GM10248 (cell line): ENCODE measurements around the gene MAPK12.
"Not testable (repeated sequence)": the region's sequence is repeated elsewhere in the genome, so short reads cannot be mapped to it uniquely, and the experiment has no call there.

ENCODE experiments used
- CTCF ChIA-PET: fragments of 300-600 bp; sonication (Branson Sonifier 250); formaldehyde crosslinking; extraction: SDS; loops from one replicate; lab custom pipeline; 2021; ENCODE audit warnings: antibody characterized with exemption; lab: Yijun Ruan, JAX
- POLR2A ChIA-PET: fragments of 350-650 bp; sonication (Branson Sonifier 250); formaldehyde crosslinking; extraction: SDS; loops from one replicate; lab custom pipeline; 2020; ENCODE audit warnings: antibody characterized with exemption; lab: Yijun Ruan, JAX
- DNase-seq: peaks from one replicate; pipeline ENCODE4 v3.0.0; 2012; ENCODE audit errors: extremely low spot score
- TF ChIP-seq, protein P1 (sequence below): IDR thresholded peaks from 2 replicates; pipeline ENCODE4 v1.5.1; 2012; ENCODE audit warnings: mild to moderate bottlenecking, low read depth; ENCODE audit errors: extremely low read depth, missing control alignments, control extremely low read depth

Gene MAPK12

GRCh38 chr22:50207383-50208140 lies 53.9 kb downstream of the MAPK12 start:
- TF ChIP-seq, protein P1, sequence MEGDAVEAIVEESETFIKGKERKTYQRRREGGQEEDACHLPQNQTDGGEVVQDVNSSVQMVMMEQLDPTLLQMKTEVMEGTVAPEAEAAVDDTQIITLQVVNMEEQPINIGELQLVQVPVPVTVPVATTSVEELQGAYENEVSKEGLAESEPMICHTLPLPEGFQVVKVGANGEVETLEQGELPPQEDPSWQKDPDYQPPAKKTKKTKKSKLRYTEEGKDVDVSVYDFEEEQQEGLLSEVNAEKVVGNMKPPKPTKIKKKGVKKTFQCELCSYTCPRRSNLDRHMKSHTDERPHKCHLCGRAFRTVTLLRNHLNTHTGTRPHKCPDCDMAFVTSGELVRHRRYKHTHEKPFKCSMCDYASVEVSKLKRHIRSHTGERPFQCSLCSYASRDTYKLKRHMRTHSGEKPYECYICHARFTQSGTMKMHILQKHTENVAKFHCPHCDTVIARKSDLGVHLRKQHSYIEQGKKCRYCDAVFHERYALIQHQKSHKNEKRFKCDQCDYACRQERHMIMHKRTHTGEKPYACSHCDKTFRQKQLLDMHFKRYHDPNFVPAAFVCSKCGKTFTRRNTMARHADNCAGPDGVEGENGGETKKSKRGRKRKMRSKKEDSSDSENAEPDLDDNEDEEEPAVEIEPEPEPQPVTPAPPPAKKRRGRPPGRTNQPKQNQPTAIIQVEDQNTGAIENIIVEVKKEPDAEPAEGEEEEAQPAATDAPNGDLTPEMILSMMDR = no peak
- ChIA-PET POLR2A (no interaction called here), CTCF (interaction anchor here (1.0 to 2.1 kb wide), 6 partner anchors 16 to 440 kb away, joined by 3 to 23 read pairs (median 4); no protein-coding TSS in a partner anchor)
- no peak for DNase-seq

DNA sequence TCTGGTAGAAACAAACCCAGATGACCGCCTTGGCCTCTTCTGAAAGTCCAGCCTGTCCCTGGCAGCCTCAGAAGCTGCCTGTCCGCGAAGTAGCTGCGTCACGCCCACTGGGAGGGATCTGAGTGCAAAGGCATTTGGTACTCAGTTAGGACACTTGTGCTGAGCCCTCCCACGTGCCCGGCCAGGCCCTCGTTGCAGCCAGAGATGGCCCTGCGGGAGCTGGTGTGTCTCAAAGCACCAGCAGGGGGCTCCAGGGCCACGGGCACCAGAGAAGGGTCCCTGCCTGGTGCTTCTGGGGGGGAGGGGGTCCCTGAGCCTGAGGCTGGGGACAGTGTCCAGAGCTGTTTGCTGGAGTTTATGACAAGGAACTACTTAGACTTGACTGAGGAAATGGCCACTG lies 54.9 kb downstream of the MAPK12 start:
- CTCF ChIA-PET = interaction anchor here (0.7 to 2.1 kb wide), 8 partner anchors 14 to 141 kb away, joined by 3 to 13 read pairs (median 4); no protein-coding TSS in a partner anchor
- no peak for DNase-seq
- POLR2A ChIA-PET = no interaction called here
- TF ChIP-seq, protein P1 = peak; percentile 25

DNA sequence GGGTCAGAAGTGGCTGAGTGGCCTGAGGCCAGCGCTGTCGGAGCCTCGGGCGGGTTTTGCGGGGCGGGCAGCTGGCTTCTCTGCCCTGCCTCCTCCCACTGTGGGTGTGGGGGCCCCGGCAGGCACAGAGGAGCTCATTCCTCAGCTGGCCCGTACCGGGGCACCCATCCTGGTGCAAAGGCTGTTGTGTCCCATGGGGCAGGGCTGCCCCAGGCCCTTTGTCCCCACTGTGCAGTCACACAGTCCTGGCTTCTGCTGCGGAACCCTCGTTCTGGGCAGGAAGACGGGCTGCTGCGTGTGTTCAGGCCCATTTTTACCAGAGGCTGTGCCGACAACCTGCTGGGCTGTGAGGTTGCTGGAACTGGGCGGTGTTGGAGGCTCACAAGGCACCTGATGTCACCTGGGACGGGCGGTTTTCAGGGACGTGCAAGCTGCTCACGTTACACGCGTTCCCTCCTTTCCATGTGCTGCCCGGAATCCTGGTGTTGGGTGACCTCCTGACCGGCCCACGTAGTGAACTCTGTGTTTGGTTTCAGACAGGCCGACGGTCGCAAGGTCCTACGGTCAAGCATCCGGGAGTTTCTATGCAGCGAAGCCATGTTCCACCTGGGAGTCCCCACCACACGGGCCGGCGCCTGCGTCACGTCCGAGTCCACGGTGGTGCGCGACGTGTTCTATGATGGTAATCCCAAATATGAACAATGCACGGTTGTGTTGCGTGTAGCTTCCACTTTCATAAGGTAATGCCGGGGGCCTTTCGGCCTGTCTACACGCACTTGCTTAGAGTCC lies 55.5 kb downstream of the MAPK12 start:
- POLR2A ChIA-PET = no interaction called here
- no peak for DNase-seq
- CTCF ChIA-PET = interaction anchor here (0.7 to 2.1 kb wide), 7 partner anchors 14 to 142 kb away, joined by 3 to 13 read pairs (median 4); no protein-coding TSS in a partner anchor

DNA sequence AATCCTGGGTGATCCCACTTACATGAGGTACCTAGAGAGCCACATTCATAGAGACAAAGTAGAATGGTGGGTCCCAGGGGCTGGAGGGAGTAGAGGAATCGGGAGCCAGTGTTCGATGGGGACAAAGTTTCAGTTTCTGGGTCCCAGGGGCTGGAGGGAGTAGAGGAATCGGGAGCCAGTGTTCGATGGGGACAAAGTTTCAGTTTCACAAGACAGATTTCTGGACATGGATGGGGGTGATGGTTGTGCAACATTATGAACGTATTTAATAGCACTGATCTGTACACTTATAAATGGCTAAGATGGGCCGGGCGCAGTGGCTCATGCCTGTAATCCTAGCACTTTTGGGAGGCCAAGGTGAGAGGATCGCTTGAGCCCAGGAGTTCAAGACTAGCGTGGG lies 56.5 kb downstream of the MAPK12 start:
- DNase-seq, POLR2A ChIA-PET, CTCF ChIA-PET: not testable (repeated sequence)

More for the DNA sequence above, 55.5 kb downstream of the MAPK12 start:
- TF ChIP-seq, protein P1 = no peak

DNA sequence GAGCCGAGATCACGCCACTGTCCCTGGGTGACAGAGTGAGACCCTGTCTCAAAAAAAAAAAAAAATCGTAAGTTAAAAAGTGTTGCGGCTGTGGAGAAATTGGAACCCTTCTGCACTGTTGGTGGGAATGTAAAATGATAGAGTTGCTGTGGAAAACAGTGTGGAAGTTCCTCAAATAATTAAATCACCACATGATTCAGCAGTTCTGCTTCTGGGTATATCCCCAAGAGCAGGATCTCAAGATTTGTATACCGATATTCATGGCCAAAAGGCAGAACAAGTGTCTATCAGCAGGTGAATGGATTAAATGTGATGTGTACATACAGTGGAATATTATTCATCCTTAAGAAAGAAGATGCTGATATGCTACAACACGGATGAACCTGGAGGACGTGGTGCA lies 56.9 kb downstream of the MAPK12 start:
- DNase-seq = no peak
- TF ChIP-seq, protein P1 = no peak
- ChIA-PET POLR2A (no interaction called here), CTCF (no interaction called here)

GRCh38 chr22:50203288-50203687 lies 58.2 kb downstream of the MAPK12 start:
- TF ChIP-seq, protein P1 = no peak
- no peak for DNase-seq
- ChIA-PET CTCF (no interaction called here), POLR2A (no interaction called here)
